CD14-positive monocyte (primary cell): ENCODE results near the gene SLC37A2. TPM values are rescaled to one million over a fixed set of nuclear protein-coding genes. Genes with fewer than 3 reads are reported as not detected.

ENCODE experiments used
- DNase-seq, 3 donors: peaks; one replicate each; pipeline ENCODE4 v3.0.0-alpha.2; 2011 to 2022
- H2AFZ ChIP-seq: 2 replicates; pipeline ENCODE4 v1.6.0; 2012; ENCODE audit warnings: mild to moderate bottlenecking, low read depth, low read length, inconsistent platforms; ENCODE audit not compliant: insufficient read depth, poor library complexity, severe bottlenecking
- H3K27ac ChIP-seq, 2 donors: 1 replicate in 1 of 2; 2 replicates in 1 of 2; pipeline ENCODE4 v1.5.1; 2012 to 2013; ENCODE audit warnings: low read length in 2 of 2, control low read depth in 1 of 2, inconsistent platforms in 1 of 2, low read depth in 1 of 2, mild to moderate bottlenecking in 1 of 2
- H3K27me3 ChIP-seq, 2 donors: one replicate each; pipeline versions ENCODE4 v1.6.0 to v1.6.1; 2011 to 2013; ENCODE audit warnings: low read length in 2 of 2; ENCODE audit not compliant: control insufficient read depth in 2 of 2, insufficient read depth in 2 of 2
- H3K36me3 ChIP-seq, 2 donors: replicated peaks in 1 of 2; 1 replicate in 1 of 2; 2 replicates in 1 of 2; pipeline versions ENCODE4 v1.5.1 to v1.6.1; 2012 to 2013; ENCODE audit warnings: low read length in 2 of 2, control low read depth in 1 of 2, inconsistent platforms in 1 of 2, mild to moderate bottlenecking in 1 of 2; ENCODE audit not compliant: insufficient read depth in 2 of 2, control insufficient read depth in 1 of 2
- H3K4me1 ChIP-seq, 2 donors: 1 replicate in 1 of 2; 2 replicates in 1 of 2; pipeline versions ENCODE4 v1.5.1 to v1.6.1; 2012 to 2013; ENCODE audit warnings: low read length in 2 of 2, control low read depth in 1 of 2, inconsistent platforms in 1 of 2, mild to moderate bottlenecking in 1 of 2, moderate library complexity in 1 of 2; ENCODE audit not compliant: insufficient read depth in 2 of 2, control insufficient read depth in 1 of 2
- H3K4me2 ChIP-seq: replicated peaks from 2 replicates; pipeline ENCODE3; 2012; ENCODE audit warnings: low read length, moderate library complexity, mild to moderate bottlenecking; ENCODE audit not compliant: poor library complexity, severe bottlenecking; ENCODE audit errors: extremely low read depth
- H3K4me3 ChIP-seq, 3 experiments: fragments of 200-600 bp in 1 of 3; sonication (generic) in 1 of 3; replicated peaks in 1 of 3; 1 replicate in 2 of 3; 2 replicates in 1 of 3; pipeline ENCODE4 v1.5.1; 2011 to 2013; ENCODE audit warnings: low read length in 3 of 3, mild to moderate bottlenecking in 3 of 3, control low read depth in 2 of 3, low read depth in 2 of 3, inconsistent platforms in 1 of 3, moderate library complexity in 1 of 3
- H3K79me2 ChIP-seq: 2 replicates; pipeline ENCODE4 v1.6.0; 2012; ENCODE audit warnings: mild to moderate bottlenecking, control low read depth, inconsistent platforms, low read length, moderate library complexity; ENCODE audit not compliant: insufficient read depth
- H3K9ac ChIP-seq: 2 replicates; pipeline ENCODE4 v1.6.0; 2017; ENCODE audit warnings: low read length, mild to moderate bottlenecking; ENCODE audit not compliant: insufficient read depth, poor library complexity, severe bottlenecking
- H3K9me3 ChIP-seq, 2 donors: replicated peaks in 1 of 2; 1 replicate in 1 of 2; 2 replicates in 1 of 2; pipeline versions ENCODE4 v1.5.1 to v1.6.1; 2012 to 2013; ENCODE audit warnings: low read length in 2 of 2, control low read depth in 1 of 2; ENCODE audit not compliant: control insufficient read depth in 1 of 2, insufficient read depth in 1 of 2
- H4K20me1 ChIP-seq: 2 replicates; pipeline ENCODE4 v1.6.0; 2012; ENCODE audit warnings: mild to moderate bottlenecking, low read length, control low read depth, moderate library complexity; ENCODE audit not compliant: insufficient read depth
- H3K27ac Mint-ChIP-seq, 7 donors: one replicate each; pipeline ENCODE4 v1.8.0; 2020; ENCODE audit warnings: mild to moderate bottlenecking in 7 of 7, mixed read lengths in 7 of 7, moderate library complexity in 6 of 7, inconsistent platforms in 2 of 7
- H3K27me3 Mint-ChIP-seq, 3 donors: one replicate each; pipeline ENCODE4 v1.8.0; 2021 to 2022; ENCODE audit warnings: low read depth in 3 of 3, mild to moderate bottlenecking in 3 of 3, mixed read lengths in 3 of 3, moderate library complexity in 3 of 3, inconsistent platforms in 1 of 3
- H3K36me3 Mint-ChIP-seq, 2 donors: one replicate each; pipeline ENCODE4 v1.8.0; 2020; ENCODE audit warnings: mixed read lengths in 2 of 2, inconsistent platforms in 1 of 2, mild to moderate bottlenecking in 1 of 2
- H3K4me1 Mint-ChIP-seq: one replicate; pipeline ENCODE4 v1.8.0; 2020; ENCODE audit warnings: mild to moderate bottlenecking, mixed read lengths
- H3K4me3 Mint-ChIP-seq, 2 donors: one replicate each; pipeline ENCODE4 v1.8.0; 2020; ENCODE audit warnings: mild to moderate bottlenecking in 2 of 2, mixed read lengths in 2 of 2, moderate library complexity in 1 of 2
- H3K9me3 Mint-ChIP-seq, 7 donors: one replicate each; pipeline ENCODE4 v1.8.0; 2020 to 2022; ENCODE audit warnings: mixed read lengths in 7 of 7, mild to moderate bottlenecking in 6 of 7, moderate library complexity in 6 of 7, inconsistent platforms in 2 of 7
- WGBS: methylation state at CpG from one replicate; pipeline ENCODE4 v1.1.5; 2013; ENCODE audit warnings: missing lambda C conversion rate; ENCODE audit not compliant: insufficient coverage; 5-methylcytosine and 5-hydroxymethylcytosine counted together
- intact Hi-C, 2 donors: fragments of 100-400 bp; cut with micrococcal nuclease; formaldehyde crosslinking; loops; one replicate each; pipeline versions ENCODE4 v1.15.0 to v1.15.1; 2023
- polyA plus RNA-seq, 3 donors: library from polyadenylated mRNA; depleted of rRNA in 1 of 3; unstranded in 2 of 3; stranded (reverse) in 1 of 3; fragments of 300-500 nt in 2 of 3; fragments of >200 nt in 1 of 3; fragmentation: Illumina TruSeq in 2 of 3; gene quantifications; 1 replicate in 2 of 3; 2 replicates in 1 of 3; pipeline ENCODE4 v1.2.3, GENCODE V29; 2012 to 2021
- TF ChIP-seq, protein P1 (sequence below): fragments of 200-600 bp; IDR thresholded peaks from one replicate; pipeline ENCODE4 v1.8.0; 2022; ENCODE audit warnings: antibody characterized with exemption, mild to moderate bottlenecking

The SLC37A2 gene
- polyA plus RNA-seq, 3 donors, result 70.8 to 81.5 (median 78.9) TPM

- Mint-ChIP-seq H3K27me3 (no peaks in the 10 kb centered on the region), H3K36me3 (peaks cover 0 to 2% of the 10 kb centered on the region in 2 donors), H3K9me3 (no peaks in the 10 kb centered on the region), H3K4me1 (peaks cover 2% of the 10 kb centered on the region), H3K27ac (no peak overlapping the region), H3K4me3 (no peak overlapping the region)
- DNase-seq, result no peak
- no peaks in the 10 kb centered on the region for H3K9me3 ChIP-seq
- H2AFZ ChIP-seq, result no peak overlapping the region
- H3K27ac ChIP-seq, result no peak overlapping the region
- no peaks in the 10 kb centered on the region for H3K79me2 ChIP-seq
- no peaks in the 10 kb centered on the region for H3K4me1 ChIP-seq
- H3K4me3 ChIP-seq, result no peak overlapping the region
- H3K4me2 ChIP-seq, result no peak overlapping the region
- no peaks in the 10 kb centered on the region for H3K36me3 ChIP-seq
- TF ChIP-seq, protein P1, sequence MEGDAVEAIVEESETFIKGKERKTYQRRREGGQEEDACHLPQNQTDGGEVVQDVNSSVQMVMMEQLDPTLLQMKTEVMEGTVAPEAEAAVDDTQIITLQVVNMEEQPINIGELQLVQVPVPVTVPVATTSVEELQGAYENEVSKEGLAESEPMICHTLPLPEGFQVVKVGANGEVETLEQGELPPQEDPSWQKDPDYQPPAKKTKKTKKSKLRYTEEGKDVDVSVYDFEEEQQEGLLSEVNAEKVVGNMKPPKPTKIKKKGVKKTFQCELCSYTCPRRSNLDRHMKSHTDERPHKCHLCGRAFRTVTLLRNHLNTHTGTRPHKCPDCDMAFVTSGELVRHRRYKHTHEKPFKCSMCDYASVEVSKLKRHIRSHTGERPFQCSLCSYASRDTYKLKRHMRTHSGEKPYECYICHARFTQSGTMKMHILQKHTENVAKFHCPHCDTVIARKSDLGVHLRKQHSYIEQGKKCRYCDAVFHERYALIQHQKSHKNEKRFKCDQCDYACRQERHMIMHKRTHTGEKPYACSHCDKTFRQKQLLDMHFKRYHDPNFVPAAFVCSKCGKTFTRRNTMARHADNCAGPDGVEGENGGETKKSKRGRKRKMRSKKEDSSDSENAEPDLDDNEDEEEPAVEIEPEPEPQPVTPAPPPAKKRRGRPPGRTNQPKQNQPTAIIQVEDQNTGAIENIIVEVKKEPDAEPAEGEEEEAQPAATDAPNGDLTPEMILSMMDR, result no peak
- intact Hi-C loops, result no loop called here
- H3K9ac ChIP-seq, result no peak overlapping the region
- H3K27me3 ChIP-seq, result no peaks in the 10 kb centered on the region
- H4K20me1 ChIP-seq, result no peaks in the 10 kb centered on the region
- 67% methylated on average over 1 of the region's 2 CpGs for WGBS
Observed at GRCh38 chr11:125020342-125020741, 42.8 kb upstream of the SLC37A2 start.

DNA sequence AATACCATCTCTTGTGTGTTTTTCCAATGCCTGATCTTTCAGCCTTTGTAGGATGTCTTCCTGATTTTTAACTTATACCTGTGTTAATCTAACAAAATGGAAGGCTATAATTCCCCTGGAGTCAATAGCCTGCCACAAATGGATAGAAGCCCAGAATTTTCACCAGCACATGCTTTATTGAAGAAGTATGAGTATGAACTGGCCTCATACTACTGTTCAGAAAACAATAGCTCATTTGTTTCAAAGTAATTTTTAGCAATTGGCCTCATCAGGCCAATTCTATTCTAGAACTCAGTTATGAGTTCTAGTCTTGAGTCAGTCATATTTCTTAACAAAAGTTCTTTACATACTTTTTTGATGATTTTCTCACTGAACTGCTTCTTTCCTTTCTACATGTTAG is 40.6 kb upstream of the SLC37A2 start:
- Histone ChIP-seq H3K4me1 (no peaks in the 10 kb centered on the region), H3K79me2 (no peaks in the 10 kb centered on the region), H3K4me3 (no peak overlapping the region), H4K20me1 (no peaks in the 10 kb centered on the region), H3K36me3 (no peaks in the 10 kb centered on the region), H2AFZ (no peak overlapping the region), H3K27me3 (no peaks in the 10 kb centered on the region), H3K4me2 (no peak overlapping the region), H3K27ac (no peak overlapping the region), H3K9ac (no peak overlapping the region), H3K9me3 (no peaks in the 10 kb centered on the region)
- intact Hi-C loops, result no loop called here
- Mint-ChIP-seq H3K4me1 (peaks cover 2% of the 10 kb centered on the region), H3K27me3 (no peaks in the 10 kb centered on the region), H3K4me3 (no peak overlapping the region), H3K36me3 (peaks cover 3 to 5% of the 10 kb centered on the region in 2 donors), H3K27ac (no peak overlapping the region), H3K9me3 (peaks cover 0 to 5% (median 0%) of the 10 kb centered on the region in 7 donors)
- no peak for DNase-seq
- TF ChIP-seq, protein P1, result no peak
